Adrenal gland (tissue), 12 donors: ENCODE data around the gene PLAU. TPM values are rescaled to one million over a fixed set of nuclear protein-coding genes. Genes with fewer than 3 reads are reported as not detected.
"Not testable (repeated sequence)": the region's sequence is repeated elsewhere in the genome, so short reads cannot be mapped to it uniquely, and the experiment has no call there.

Experiments used
- DNase-seq, 7 donors: peaks; one replicate each; pipeline ENCODE4 v3.0.0-alpha.2; 2019 to 2020
- H3K27ac ChIP-seq, 5 donors: fragments of 200-600 bp; sonication (generic) in 4 of 5; 1 replicate in 3 of 5; 2 replicates in 2 of 5; pipeline versions ENCODE4 v1.5.1 to v1.8.0; 2016 to 2020; ENCODE audit warnings: mild to moderate bottlenecking in 1 of 5
- H3K27me3 ChIP-seq: fragments of 200-600 bp; 2 replicates; pipeline ENCODE4 v1.8.0; 2021
- H3K36me3 ChIP-seq, 2 donors: fragments of 200-600 bp; replicated peaks in 1 of 2; 1 replicate in 1 of 2; 2 replicates in 1 of 2; pipeline versions ENCODE4 v1.5.1 to v1.8.0; 2018 to 2022
- H3K4me1 ChIP-seq, 2 donors: fragments of 200-600 bp; replicated peaks in 1 of 2; 1 replicate in 1 of 2; 2 replicates in 1 of 2; pipeline versions ENCODE4 v1.5.1 to v1.8.0; 2018 to 2021
- H3K4me3 ChIP-seq, 4 donors: fragments of 200-600 bp; sonication (generic) in 3 of 4; one replicate each; pipeline ENCODE4 v1.5.1; 2016 to 2018
- H3K9me3 ChIP-seq, 3 donors: fragments of 200-600 bp; sonication (generic) in 1 of 3; replicated peaks in 1 of 3; 1 replicate in 2 of 3; 2 replicates in 1 of 3; pipeline versions ENCODE4 v1.5.1 to v1.8.0; 2016 to 2021
- CTCF ChIP-seq, 6 experiments: fragments of 450-650 bp in 4 of 6; fragments of 200-600 bp in 2 of 6; sonication (generic) in 1 of 6; IDR thresholded peaks; 1 replicate in 5 of 6; 2 replicates in 1 of 6; pipeline versions ENCODE4 v1.5.1 to v1.8.0; 2016 to 2021; ENCODE audit warnings: antibody characterized with exemption in 6 of 6, mild to moderate bottlenecking in 2 of 6, moderate library complexity in 1 of 6
- POLR2A ChIP-seq, 2 donors: fragments of 450-650 bp; IDR thresholded peaks; one replicate each; pipeline ENCODE4 v1.6.1; 2017; ENCODE audit warnings: antibody characterized with exemption in 2 of 2, mild to moderate bottlenecking in 2 of 2, moderate library complexity in 1 of 2
- WGBS, 4 donors: extraction: QIAGEN DNeasy Blood & Tissue Kit in 2 of 4; methylation state at CpG; one replicate each; pipeline versions ENCODE4 v1.1.5 to v1.1.7; 2013 to 2017; 5-methylcytosine and 5-hydroxymethylcytosine counted together
- intact Hi-C, 2 donors: fragments of 100-400 bp; cut with DNase I; formaldehyde crosslinking; loops; one replicate each; pipeline versions ENCODE4 v1.14.1 to v1.15.0; 2022 to 2023
- polyA plus RNA-seq, 3 donors: library from polyadenylated mRNA; stranded (reverse); fragments of 200-250 nt in 2 of 3; fragments of 350-450 nt in 1 of 3; fragmentation: Illumina TruSeq in 1 of 3; extraction: RNeasy Lipid Tissue Mini Kit (QIAGEN cat#74804) in 1 of 3; gene quantifications; one replicate each; pipeline ENCODE4 v1.2.3, GENCODE V29; 2013 to 2014
- total RNA-seq, 9 donors: library from RNA; depleted of rRNA in 4 of 9; stranded (reverse); fragments of >200 nt in 4 of 9; fragments of 120-200 nt in 1 of 9; fragmentation: NEBNext Ultra II Directional in 1 of 9; extraction: Animal tissue kit (Norgen Biotek cat#: 25700) in 1 of 9; gene quantifications; one replicate each; pipeline versions ENCODE4 v1.1.0 to v1.2.4, GENCODE V29; 2013 to 2023
- donor health status: healthy with polysubstance abuse.
- donor health status: Bipolar disorder and iron deficiency.
- donor health status: DM: yes; HTN: yes; CAD: no.
- donor health status: DM: no; HTN: no; CAD: no.
- donor health status: DM: no; HTN: no; CAD: no.
- donor health status: DM: yes; HTN: yes; CAD: no.

Gene PLAU
- total and polyA plus RNA-seq, 12 donors: 0.94 to 19.4 (median 6.9) TPM

GRCh38 chr10:73890261-73890660 lies 20.7 kb upstream of the PLAU start:
- no peaks in the 10 kb centered on the region for H3K9me3 ChIP-seq
- DNase-seq: no peak
- no peak overlapping the region for H3K27ac ChIP-seq
- 88 to 96% (median 92%) methylated on average over 5 of the region's 5 CpGs for WGBS, 4 donors
- H3K36me3 ChIP-seq: no peaks in the 10 kb centered on the region
- intact Hi-C loops: no loop called here
- no peak overlapping the region for H3K4me3 ChIP-seq
- TF ChIP-seq CTCF (IDR thresholded peaks at IDR 0.05) (no peak), POLR2A (IDR thresholded peaks at IDR 0.05) (no peak)
- peaks cover 25 to 31% of the 10 kb centered on the region in 2 donors for H3K4me1 ChIP-seq
- H3K27me3 ChIP-seq: no peaks in the 10 kb centered on the region

DNA sequence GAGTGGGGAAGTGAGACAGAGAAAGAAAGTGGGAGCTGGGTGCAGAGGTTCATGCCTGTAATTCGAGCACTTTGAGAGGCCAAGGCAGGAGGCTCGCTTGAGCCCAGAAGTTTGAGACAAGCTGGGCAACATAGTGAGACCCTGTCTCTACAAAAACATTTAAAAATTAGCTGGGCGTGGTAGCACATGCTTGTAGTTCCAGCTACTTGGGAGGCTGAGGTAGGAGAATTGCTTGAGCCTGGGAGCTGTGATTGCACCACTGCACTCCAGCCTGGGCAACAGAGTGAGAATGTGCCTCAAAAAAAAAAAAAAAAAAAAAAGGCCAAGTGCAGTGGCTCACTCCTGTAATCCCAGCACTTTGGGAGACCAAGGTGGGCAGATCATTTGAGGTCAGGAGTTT lies 20.1 kb upstream of the PLAU start:
- H3K9me3 ChIP-seq, H3K4me3 ChIP-seq, H3K27ac ChIP-seq, H3K36me3 ChIP-seq, H3K27me3 ChIP-seq, intact Hi-C loops, DNase-seq: not testable (repeated sequence)
- 60 to 76% (median 68%) methylated on average over 3 of the region's 3 CpGs for WGBS, 4 donors
- peaks cover 25 to 31% of the 10 kb centered on the region in 2 donors for H3K4me1 ChIP-seq

DNA sequence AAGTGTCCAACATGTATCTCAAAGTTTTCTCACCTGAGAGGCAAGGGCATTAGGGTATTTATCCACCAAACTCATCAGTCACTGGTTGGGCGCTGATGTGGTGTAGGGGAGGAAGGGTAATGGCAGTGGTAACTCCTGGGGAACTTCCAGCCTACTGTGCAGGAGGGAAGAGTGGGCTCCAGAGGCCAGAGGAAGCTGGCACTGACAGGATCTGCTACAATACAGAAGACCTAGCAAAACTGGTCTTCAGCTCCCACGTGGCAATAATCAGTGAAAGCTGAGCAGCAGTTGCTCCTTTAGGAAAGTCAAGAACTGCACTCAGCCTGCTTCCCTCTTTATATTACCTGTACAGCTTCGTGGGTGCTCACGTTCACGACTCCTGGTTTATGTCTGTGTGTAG lies 19.4 kb upstream of the PLAU start:
- intact Hi-C loops: no loop called here
- no peak for TF ChIP-seq CTCF (IDR thresholded peaks at IDR 0.05)
- TF ChIP-seq POLR2A (IDR thresholded peaks at IDR 0.05): no peak

GRCh38 chr10:73892310-73893030 lies 18.5 kb upstream of the PLAU start:
- Histone ChIP-seq H3K9me3 (no peaks in the 10 kb centered on the region), H3K27me3 (no peaks in the 10 kb centered on the region), H3K27ac (no peak overlapping the region), H3K4me1 (peaks cover 13 to 17% of the 10 kb centered on the region in 2 donors), H3K36me3 (no peaks in the 10 kb centered on the region), H3K4me3 (no peak overlapping the region)
- no peak for TF ChIP-seq POLR2A (IDR thresholded peaks at IDR 0.05)
- no peak for TF ChIP-seq CTCF (IDR thresholded peaks at IDR 0.05)
- intact Hi-C loops: no loop called here
- no peak for DNase-seq
- WGBS, 4 donors: 69 to 76% (median 73%) methylated on average over 10 of the region's 10 CpGs

More for the DNA sequence above, 19.4 kb upstream of the PLAU start:
- peaks cover 22 to 26% of the 10 kb centered on the region in 2 donors for H3K4me1 ChIP-seq
- H3K27me3 ChIP-seq: no peaks in the 10 kb centered on the region
- DNase-seq: no peak
- WGBS, 4 donors: 76 to 86% (median 83%) methylated on average over 4 to 5 of the region's 5 CpGs
- no peaks in the 10 kb centered on the region for H3K36me3 ChIP-seq
- no peaks in the 10 kb centered on the region for H3K9me3 ChIP-seq
- H3K4me3 ChIP-seq: no peak overlapping the region
- no peak overlapping the region for H3K27ac ChIP-seq

DNA sequence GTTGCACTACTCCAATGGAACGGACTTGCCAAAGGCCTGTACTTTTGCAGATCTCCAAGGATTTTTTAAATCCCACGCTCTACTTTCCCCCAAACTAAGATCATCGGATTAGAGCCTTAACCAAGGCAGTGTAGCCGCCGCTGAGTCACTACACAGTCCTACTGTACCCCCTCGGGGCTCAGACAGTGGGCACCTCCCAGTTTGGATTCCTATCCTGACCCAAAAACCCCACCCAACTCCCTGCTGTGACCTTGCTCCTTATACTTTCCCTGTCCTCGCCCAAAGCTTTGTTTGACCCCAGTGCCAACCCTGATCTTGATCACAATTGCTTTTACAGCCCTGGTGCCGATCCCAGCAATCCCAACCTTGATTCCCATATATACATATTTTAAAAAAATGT lies 17.5 kb upstream of the PLAU start:
- peaks cover 3 to 7% of the 10 kb centered on the region in 2 donors for H3K4me1 ChIP-seq
- intact Hi-C loops: no loop called here
- no peak overlapping the region for H3K27ac ChIP-seq
- H3K27me3 ChIP-seq: no peaks in the 10 kb centered on the region
- TF ChIP-seq CTCF (IDR thresholded peaks at IDR 0.05): no peak
- TF ChIP-seq POLR2A (IDR thresholded peaks at IDR 0.05): no peak
- 77 to 85% (median 82%) methylated on average over 8 of the region's 8 CpGs for WGBS, 4 donors
- H3K4me3 ChIP-seq: no peak overlapping the region
- no peaks in the 10 kb centered on the region for H3K36me3 ChIP-seq
- DNase-seq: no peak
- H3K9me3 ChIP-seq: no peaks in the 10 kb centered on the region
